NCI-H1048 (cell line): ENCODE measurements around the gene SERINC2.

Source experiments
- DNase-seq: peaks from one replicate; lab custom pipeline; 2025; lab: John Stamatoyannopoulos, UW

The SERINC2 gene

GRCh38 chr1:31434101-31434871, 21.3 kb downstream of the SERINC2 start:
- no peak for DNase-seq

GRCh38 chr1:31434979-31435378, 22.0 kb downstream of the SERINC2 start:
- DNase-seq: no peak

DNA sequence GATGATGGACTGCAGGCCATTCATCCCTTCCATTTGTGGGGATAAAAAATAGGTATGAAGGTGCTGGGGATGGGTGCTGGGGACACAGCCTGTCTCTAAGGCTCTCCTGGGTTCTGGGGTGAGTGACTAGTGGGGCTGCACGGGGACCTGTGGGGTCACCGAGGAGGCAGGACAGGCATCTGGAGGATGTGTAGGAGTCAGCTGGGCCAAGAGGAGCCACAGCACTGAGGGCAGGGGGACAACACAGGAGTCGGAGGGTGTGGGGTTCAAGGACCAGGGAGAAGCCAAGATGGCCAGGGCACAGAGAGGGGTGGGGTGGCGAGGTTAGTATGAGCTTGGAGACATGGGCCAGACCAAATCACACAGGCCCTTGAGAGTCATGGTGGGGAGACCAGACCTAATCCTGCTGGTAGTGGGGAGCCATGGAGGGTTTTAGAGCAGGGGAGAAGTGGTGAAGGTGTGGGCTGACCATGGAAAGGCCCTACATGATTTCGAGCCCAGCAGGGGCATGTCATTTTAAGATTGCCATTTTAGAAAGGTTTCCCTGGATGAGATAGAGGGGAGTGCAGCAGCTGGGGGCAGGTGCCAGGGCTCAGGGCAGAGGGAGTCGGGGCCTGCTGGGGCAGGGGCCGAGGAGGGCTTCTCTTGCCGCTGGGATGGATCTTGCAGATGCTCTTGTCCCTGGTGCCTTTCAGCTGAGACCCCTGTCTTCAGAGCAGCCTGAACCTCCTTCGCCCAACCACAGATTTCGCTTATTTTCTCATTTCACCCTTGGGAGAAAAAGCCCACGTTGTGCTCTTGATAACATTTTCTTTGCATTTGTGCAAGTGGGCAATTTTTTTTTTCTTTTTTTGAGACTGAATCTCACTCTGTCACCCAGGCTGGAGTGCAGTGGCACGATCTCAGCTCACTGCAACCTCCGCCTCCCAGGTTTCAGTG, 22.7 kb downstream of the SERINC2 start:
- no peak for DNase-seq

DNA sequence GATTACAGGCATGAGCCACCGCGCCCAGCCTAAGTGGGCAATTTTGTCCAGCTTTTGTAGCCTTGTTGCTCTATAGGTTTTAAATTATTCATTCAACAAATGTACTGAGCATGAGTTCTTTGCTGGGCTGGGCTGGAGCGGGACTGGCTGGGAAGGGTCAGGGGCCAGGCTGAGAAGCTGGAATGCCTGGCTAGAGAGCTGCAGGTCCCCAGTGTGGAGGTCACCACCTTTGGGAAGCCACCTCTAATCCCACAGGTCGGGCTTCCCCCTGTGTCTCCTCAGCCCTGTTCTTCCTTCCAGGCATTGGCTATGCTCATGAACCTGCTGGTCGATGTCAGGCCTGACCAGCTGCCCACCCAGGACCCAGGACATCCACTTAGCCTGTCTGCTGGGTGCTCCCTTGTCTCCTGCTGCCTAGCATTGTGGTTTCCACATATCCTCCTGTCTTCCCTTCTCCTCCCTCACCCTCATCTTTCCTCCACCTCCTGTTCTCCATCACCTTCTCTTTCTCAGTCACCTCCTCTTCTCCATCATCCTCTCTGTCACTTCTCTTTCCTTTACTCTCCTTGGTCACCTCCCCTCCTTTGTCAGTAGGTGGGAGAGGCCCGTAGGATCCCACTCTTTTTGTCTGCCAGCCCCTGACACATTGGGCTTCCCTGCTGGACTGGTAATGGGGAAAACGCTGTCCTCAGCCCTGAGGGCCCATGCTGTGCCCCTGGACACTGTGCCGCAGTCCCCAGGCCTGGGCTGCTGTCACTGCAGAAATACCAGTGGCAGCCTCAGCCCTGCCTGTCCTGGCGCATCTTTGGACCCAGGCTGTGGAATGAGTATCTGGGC, 23.8 kb downstream of the SERINC2 start:
- DNase-seq: no peak

DNA sequence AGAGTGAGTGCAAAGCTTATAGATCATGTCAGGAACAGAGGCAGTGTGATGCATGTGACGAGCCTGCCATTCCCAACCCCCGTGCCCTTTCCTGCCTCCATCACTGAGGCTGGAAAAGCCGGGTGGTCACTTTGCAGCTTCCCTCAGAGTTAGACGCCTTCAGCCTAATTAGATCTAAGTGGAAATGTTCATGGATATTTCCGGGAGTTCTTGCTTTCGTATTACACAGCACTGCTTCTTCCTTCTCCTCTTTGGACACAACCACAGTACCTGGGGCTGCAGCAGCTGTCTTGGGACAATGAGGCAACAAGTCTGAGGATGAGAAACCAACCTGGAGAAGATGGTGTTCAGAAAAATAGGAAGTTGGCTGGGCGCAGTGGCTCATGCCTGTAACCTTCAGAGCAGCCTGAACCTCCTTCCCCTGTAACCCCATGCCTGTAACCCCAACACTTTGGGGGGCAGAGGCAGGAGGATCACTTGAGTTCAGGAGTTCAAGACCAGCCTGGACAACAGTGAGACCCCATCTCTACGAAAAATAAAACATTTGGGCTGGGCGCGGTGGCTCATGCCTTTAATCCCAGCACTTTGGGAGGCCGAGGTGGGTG, 24.5 kb downstream of the SERINC2 start:
- no peak for DNase-seq

- no peak for DNase-seq
Observed at GRCh38 chr1:31439276-31439675, 26.3 kb downstream of the SERINC2 start.

DNA sequence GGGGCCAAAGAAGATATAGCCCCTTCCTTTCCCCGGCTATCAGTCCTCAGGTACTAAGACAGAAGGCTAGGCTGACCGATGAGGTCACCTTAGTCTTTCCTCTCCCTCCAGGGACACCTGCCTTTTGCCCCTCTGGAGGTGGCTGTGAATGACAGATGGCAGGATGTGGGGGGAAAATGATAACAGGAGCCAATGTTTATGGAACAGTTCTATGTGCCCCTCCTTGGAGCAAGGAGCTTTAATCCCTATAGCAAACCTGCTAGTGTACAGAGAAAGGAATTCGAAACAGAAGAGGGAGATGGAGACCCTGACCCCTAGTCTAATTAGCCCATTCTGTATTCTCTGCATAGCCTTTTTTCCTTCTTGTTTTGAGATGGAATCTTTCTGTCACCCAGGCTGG, 28.1 kb downstream of the SERINC2 start:
- no peak for DNase-seq

DNA sequence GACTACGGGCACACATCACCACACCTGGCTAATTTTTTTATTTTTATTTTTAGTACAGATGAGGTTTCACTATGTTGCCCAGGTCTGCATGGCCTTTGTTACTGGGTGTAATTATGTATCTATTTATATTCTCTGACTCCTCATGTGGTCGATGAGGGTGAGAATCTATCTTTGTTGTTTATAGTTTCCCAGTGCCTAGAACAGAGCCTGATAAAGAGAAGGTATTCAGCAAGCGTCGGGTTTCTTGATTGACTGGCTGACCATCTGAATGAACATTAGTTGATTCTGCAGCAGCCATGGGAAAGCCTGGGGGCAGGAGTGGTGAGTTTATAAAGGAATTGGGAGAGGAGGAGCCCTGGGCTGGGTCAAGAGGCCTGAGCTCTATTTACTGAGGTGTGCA, 28.5 kb downstream of the SERINC2 start:
- DNase-seq: no peak

GRCh38 chr1:31441970-31442647, 29.1 kb downstream of the SERINC2 start:
- no peak for DNase-seq

- no peak for DNase-seq
Observed at GRCh38 chr1:31442648-31442994, 29.6 kb downstream of the SERINC2 start.

- no peak for DNase-seq
Observed at GRCh38 chr1:31443673-31444072, 30.7 kb downstream of the SERINC2 start.

DNA sequence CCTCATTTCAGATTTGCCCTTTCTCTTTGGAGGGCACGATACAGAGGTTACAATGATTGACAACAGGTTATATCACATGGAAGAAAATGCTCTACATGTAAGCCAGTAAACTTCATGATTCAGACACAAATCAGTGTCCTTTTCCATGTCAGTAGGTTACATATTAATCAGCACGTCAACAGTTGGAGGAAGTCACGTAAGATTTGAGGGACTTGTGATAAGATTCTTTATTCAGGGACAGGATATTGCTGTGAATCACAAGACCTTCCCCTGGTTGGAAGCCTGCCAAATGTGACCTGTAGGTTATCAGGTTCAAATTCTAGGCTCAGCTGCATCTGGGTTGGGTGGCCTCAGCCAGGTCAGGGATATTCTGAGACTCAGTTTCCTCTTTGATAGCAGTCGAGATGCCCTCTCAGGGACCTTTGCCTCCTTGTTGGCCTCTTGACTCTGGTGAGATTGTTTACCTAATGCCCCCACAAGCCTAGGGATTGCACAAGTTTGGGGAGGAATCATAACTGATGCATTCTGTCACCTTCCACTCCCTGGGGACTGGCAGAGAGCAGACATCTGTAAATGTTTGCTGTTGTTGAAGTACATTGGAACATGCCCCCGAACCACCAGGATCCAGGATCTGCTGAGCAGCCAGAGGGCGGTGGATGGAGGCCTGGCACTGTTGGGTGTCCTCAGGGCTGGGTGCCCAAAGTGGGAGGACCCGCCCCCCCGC, 31.9 kb downstream of the SERINC2 start:
- no peak for DNase-seq

- DNase-seq: no peak
Observed at GRCh38 chr1:31445951-31446350, 32.9 kb downstream of the SERINC2 start.

GRCh38 chr1:31447210-31447609, 34.2 kb downstream of the SERINC2 start:
- no peak for DNase-seq

- DNase-seq: no peak
Observed at GRCh38 chr1:31453384-31454079, 40.5 kb downstream of the SERINC2 start.

DNA sequence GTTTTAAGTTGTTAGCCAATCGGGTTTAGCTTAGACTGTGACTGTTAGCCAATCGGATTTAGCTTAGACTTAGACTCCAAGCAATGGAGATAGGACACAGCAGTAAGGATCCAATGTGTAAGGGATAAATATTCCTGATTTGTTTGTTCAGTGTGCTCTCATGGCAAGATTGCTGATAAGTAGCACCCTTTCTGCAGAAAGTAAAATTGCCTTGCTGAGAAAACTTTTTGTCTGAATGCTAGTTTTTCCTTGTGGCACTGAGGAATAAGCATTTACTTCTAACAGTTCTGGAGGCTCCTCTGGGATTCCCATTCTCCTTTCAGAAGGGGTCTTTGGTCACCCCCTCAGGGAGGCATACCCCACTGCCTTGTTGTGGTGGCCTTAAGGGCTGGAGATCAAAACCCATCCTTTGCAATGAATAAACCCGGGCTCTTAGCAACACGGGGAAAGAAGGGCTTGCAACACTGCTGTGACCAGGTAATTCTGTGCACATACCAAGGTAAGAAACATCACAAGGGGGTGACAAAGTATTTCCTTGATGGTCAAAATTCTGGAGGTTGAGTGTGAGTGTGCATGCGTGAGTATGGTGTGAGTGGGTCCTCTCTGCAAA, 45.4 kb downstream of the SERINC2 start:
- DNase-seq: no peak

- DNase-seq: no peak
Observed at GRCh38 chr1:31460027-31460426, 47.0 kb downstream of the SERINC2 start.

DNA sequence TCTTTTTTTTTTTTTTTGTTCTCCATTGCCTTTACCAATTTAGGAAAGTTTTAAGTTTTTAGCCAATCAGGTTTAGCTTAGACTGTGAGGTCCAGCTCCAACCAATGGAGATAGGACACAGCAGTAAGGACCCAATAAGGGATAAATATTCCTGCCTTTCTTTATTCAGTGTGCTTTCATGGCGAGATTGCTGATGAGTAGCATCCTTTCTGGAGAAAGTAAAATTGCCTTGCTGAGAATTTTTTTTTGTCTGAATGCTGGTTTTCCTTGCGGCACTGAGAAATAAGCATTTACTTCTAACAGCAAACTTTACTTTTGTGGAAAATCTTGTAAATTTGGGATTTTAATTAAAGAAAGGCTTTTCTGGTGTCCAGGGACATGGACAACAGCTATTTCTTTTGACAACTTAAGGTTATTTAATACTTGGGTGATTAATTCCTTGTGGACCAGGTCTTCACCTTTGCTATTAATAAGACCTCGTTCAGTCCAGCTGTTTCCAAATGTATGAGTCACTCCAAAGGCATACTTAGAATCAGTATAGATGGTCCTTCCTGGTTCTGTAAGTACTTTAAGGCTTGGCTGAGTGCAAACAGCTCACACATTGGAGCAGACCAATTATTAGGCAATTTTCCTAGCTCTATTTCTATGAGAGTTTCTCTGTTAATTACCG, 54.1 kb downstream of the SERINC2 start:
- DNase-seq: no peak

- DNase-seq: no peak
Observed at GRCh38 chr1:31470794-31471315, 57.8 kb downstream of the SERINC2 start.
